Epidermal melanocyte (primary cell): Measurements from ENCODE around the gene RPS6KA2.

ENCODE experiments used
- DNase-seq: peaks from one replicate; pipeline ENCODE4 v3.0.0; 2011; ENCODE audit warnings: low spot score; ENCODE audit not compliant: insufficient read length

The RPS6KA2 gene

GRCh38 chr6:166616261-166617238 lies 10.5 kb downstream of the RPS6KA2 start:
- DNase-seq: no peak

- DNase-seq: no peak
Observed at GRCh38 chr6:166615059-166615770, 11.8 kb downstream of the RPS6KA2 start.

DNA sequence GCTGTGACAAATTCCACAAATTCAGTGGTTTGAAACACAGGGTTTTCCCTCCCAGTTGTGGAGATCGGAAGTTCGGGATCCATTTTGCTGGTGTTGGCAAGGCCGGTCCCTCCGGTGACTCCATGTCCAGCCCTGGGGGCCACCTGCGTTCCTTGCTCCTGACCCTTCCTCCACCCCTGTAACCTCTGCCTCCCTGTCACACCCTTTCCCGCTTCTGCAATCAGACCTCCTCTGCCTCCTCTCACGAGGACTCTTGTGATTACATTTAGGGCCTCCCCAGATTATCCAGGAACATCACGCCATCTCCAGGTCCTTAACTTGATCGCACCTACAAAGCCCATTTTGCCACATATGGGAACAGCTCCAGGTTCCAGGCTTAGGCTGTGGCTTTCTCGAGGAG lies 12.5 kb downstream of the RPS6KA2 start:
- DNase-seq: no peak

DNA sequence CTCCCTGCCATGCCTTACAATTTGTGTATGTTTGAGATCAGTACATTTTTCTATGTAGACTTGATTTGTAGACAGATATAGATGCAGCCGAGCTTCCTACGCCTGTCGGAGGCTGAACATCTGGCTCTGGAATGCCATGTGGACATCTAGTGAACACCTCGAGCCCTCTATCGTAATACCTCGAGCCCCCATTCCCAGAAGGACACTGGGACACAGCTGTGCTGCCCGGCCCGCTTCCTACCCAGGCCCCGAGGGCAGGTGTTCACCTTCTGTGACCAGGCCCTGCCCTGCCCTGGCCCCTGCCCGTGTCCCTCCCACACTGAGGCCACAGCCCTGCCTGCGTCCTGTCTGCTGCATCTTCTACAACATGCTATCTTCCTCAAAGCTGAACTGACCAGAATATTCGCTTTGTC lies 12.9 kb downstream of the RPS6KA2 start:
- no peak for DNase-seq

GRCh38 chr6:166613027-166613426 lies 14.0 kb downstream of the RPS6KA2 start:
- DNase-seq: no peak

DNA sequence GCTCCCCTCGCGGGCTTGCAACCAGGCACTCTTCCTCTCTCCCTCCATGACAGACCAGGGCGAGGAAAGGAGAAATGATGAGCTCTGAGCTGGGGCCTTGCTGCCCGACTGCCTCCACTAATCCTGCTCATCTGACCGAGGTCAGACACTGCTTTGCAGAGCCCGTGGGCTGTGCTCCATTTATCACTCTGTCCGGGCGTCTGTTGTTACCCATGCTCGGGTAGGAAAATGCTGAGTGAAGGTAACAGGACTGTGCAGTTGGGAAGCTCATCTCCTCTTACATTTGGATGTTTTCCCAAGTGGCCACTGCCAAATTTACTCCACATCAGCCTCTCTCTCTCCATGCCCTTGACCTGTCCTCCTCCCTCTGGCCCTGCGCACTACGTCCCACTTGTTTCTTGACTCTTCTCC lies 14.6 kb downstream of the RPS6KA2 start:
- no peak for DNase-seq

- no peak for DNase-seq
Observed at GRCh38 chr6:166611631-166612030, 15.4 kb downstream of the RPS6KA2 start.

DNA sequence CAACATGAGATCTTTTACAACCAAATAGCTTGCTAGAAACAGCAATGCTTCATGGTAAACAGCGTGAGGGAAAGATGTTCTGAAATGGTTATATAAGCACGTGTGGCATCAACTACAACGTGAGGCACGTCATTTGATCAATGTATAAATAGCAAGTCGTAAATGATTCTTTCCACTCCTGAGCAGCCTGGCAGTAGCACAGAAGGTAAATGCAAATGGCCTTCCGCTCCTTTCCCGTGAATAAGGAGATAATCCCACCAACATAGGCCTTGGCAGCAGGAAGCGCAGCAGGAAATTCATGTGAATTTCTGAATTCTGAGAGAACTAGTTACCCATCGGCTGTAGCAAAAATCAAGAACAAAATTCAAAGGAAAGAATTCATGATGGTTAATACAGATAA lies 17.0 kb downstream of the RPS6KA2 start:
- DNase-seq: no peak

GRCh38 chr6:166608774-166609173 lies 18.3 kb downstream of the RPS6KA2 start:
- no peak for DNase-seq

- DNase-seq: no peak
Observed at GRCh38 chr6:166605752-166606151, 21.3 kb downstream of the RPS6KA2 start.

DNA sequence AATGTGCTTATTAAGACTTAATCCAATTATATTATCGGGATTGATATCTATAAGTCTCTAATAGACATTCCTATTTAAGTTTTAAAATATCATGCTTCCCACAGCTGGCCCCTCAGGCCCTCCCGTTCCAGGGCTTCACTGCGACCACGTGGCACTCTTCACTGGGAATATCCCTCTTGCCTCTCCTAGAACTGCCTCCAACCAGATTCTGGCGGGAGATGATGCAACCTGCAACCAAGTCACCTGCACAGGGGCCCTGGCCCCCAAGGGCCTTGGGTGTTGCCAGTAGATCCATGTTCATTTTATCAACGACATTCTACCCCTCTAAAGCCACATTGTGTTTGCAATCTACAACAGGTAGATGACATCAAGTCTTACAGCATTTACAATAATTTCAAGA lies 22.1 kb downstream of the RPS6KA2 start:
- no peak for DNase-seq

DNA sequence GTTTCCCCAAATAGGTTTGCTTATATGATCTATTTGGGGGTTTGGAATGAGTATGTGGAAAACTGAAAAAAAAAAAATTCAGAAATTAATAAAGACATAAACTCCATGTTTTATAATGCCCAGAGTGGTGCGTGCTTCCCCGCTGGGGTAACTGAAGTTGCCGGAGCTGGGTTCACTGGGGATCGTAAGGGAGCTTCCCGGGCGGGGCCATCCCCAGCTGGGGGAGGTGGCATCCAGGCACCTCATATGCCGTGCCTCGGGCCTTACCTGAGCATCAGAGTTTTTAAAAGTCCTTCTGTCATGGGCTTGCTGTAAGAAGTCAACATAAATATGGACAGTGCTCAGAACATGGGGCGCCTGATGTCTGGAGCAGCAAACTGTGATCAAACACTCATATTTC lies 22.7 kb downstream of the RPS6KA2 start:
- DNase-seq: no peak

- no peak for DNase-seq
Observed at GRCh38 chr6:166603043-166603690, 23.9 kb downstream of the RPS6KA2 start.

DNA sequence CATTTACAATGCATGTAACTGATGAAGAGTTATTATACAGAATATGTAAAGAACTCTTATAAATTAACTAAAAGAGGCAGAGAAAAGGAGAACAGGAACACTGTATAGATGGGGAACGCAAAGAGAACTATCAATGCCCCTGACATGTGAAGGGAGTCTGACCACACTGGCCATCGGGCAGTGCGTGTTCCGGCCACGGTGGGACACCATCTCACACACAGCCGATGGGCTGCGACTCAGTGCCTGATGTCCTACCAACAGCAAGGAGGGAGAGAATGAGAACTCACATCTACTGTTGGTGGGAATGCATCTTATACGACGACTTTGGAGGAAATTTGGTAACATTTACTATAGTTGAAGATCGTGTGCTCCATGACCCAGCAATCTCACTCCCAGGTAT lies 25.1 kb downstream of the RPS6KA2 start:
- no peak for DNase-seq

DNA sequence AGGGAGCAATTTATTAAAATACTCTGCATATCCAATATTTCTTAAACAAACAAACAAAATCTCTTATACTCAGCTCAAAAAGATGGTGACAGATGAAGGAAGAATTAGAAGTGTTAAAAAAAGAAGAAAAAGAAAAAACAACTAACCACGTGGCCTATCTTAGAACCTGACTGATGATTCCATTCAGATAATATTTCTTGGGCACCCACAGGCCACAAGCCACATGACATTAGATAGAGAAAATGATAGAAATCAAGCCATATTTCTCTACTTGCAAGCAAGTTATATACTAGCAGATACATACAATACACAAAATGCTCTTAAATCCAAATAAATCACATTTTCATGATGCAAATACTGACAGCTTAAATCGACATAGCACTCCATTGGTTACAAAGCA lies 26.1 kb downstream of the RPS6KA2 start:
- no peak for DNase-seq

DNA sequence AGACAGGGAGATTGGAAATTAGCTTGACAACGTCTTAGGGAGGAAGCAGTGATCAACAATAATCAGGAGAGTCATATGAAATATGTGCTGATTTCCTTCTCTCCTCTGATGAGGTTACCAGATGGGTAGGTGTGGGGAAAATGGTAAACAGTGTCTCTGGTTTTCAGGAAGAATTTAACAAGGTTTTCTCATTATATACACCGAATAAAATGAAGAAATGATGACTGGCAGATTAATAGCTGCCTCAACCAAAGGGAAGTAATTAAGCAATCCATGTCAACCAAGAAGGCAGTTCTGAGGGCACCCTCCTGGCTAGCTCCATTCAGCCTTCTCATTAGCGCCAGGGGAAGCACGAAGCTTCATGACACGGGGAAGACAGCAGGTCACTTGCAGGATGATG lies 27.8 kb downstream of the RPS6KA2 start:
- no peak for DNase-seq

GRCh38 chr6:166598441-166599138 lies 28.5 kb downstream of the RPS6KA2 start:
- peak; percentile 51 for DNase-seq

DNA sequence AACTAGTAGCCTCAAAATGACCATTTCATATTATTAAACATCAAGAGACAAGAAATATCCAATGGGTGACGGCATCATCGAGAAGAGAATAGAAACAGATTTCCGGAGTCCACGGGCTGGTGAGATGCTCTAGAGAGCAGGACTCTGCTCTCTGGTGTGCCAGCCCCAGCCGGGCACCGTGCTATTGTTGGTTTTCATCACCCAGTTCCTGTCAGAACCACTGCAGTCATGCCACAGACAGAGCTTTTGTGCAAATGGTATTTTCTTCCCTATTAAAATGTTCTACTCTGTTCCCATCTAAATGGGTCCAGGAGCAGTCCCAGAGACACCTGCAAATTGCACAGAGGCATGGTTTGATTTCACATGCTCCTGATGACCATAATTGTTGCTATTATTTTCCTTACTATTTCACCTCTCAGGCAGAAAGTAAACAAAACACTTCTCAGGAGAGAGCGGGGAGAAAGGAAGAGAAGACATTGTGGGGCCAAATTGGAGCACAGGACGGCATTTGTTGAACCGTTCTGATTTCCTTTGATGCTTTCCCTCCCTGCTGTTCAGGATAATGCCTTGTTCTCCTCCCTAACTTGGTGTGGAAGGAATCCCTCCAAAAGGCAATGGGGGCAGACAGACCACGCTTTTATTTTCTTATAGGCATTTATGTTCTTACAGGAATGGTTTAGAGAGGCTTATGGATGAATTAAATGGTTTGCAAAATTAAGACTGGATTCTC lies 29.2 kb downstream of the RPS6KA2 start:
- no peak for DNase-seq

- DNase-seq: no peak
Observed at GRCh38 chr6:166596776-166597507, 30.1 kb downstream of the RPS6KA2 start.

DNA sequence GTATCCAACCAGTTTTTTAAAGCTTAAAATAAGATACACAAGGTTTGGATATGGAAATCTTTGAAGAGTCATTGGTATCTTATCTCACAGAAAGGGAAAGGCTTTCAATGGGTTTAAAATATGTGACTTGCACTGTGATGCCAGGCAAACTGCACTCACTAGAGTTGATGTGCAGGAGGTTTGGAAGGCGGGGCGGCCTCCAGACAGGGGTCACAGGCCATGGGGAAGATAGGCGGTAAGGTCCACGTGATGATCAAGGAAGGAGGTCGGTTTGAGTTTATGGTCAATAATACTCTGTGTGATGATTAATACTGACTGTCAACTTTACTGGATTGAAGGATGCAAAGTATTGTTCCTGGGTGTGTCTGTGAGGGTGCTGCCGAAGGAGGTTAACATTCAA lies 31.1 kb downstream of the RPS6KA2 start:
- DNase-seq: no peak
